ENCODE measurements around the gene GNG12.

GNG12 gene

GRCh38 chr1:67792741-67793458, 40.4 kb downstream of the GNG12 start:
- no peaks in the 10 kb centered on the region for H3K27me3 ChIP-seq (replicated peaks; ENCODE audit: control insufficient read depth, insufficient read depth, low read length)
- peak overlapping the region; percentile 52 for H3K4me3 ChIP-seq (ENCODE audit: low read length)
- H3K9me3 ChIP-seq (ENCODE audit: control insufficient read depth, low read length) = no peaks in the 10 kb centered on the region
- H3K36me3 ChIP-seq (ENCODE audit: control insufficient read depth, insufficient read depth, low read length, severe bottlenecking) = no peaks in the 10 kb centered on the region
- peaks cover 66% of the 10 kb centered on the region for H3K4me1 ChIP-seq (ENCODE audit: control insufficient read depth, insufficient read depth, low read length)
- peak overlapping the region; percentile 83 for H3K9ac ChIP-seq (ENCODE audit: low read length)
- peak; percentile 45 for DNase-seq (ENCODE audit: low read depth)

DNA sequence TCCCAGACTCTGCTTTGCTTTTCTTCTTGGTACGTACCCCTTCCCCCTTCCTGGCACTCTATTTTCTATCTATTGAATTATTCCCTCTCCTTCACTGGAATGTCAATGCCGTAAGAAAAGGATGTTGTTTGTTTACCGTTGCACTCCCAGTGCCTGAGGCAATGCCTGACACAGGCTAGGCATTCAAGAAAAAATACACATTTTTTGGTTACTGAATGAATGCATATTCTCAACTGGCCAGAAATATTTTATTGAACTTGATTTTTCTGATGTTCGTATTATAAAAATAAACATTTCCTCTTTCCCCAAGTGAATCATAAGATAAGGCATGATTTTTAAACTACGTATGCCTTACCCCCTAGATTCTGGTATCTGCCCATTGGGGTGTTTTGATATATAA, 41.2 kb downstream of the GNG12 start:
- Histone ChIP-seq H3K9me3 (ENCODE audit: control insufficient read depth, low read length) (no peaks in the 10 kb centered on the region), H3K4me3 (ENCODE audit: low read length) (peak overlapping the region; percentile 52), H3K27me3 (replicated peaks; ENCODE audit: control insufficient read depth, insufficient read depth, low read length) (no peaks in the 10 kb centered on the region), H3K9ac (ENCODE audit: low read length) (peak overlapping the region; percentile 83), H3K36me3 (ENCODE audit: control insufficient read depth, insufficient read depth, low read length, severe bottlenecking) (no peaks in the 10 kb centered on the region), H3K4me1 (ENCODE audit: control insufficient read depth, insufficient read depth, low read length) (peaks cover 74% of the 10 kb centered on the region)
- peak; percentile 94 for DNase-seq (ENCODE audit: low read depth)

- no peaks in the 10 kb centered on the region for H3K36me3 ChIP-seq (ENCODE audit: control insufficient read depth, insufficient read depth, low read length, severe bottlenecking)
- peak; percentile 86 for DNase-seq (ENCODE audit: low read depth)
- no peaks in the 10 kb centered on the region for H3K9me3 ChIP-seq (ENCODE audit: control insufficient read depth, low read length)
- H3K4me1 ChIP-seq (ENCODE audit: control insufficient read depth, insufficient read depth, low read length) = peaks cover 77% of the 10 kb centered on the region
- peak overlapping the region; percentile 83 for H3K9ac ChIP-seq (ENCODE audit: low read length)
- H3K27me3 ChIP-seq (replicated peaks; ENCODE audit: control insufficient read depth, insufficient read depth, low read length) = no peaks in the 10 kb centered on the region
- peak overlapping the region; percentile 52 for H3K4me3 ChIP-seq (ENCODE audit: low read length)
These were observed 41.6 kb downstream of the GNG12 start for GRCh38 chr1:67791686-67792085.

- Histone ChIP-seq H3K4me3 (ENCODE audit: low read length) (peak overlapping the region; percentile 47), H3K9me3 (ENCODE audit: control insufficient read depth, low read length) (no peaks in the 10 kb centered on the region), H3K27me3 (replicated peaks; ENCODE audit: control insufficient read depth, insufficient read depth, low read length) (no peaks in the 10 kb centered on the region), H3K9ac (ENCODE audit: low read length) (peak overlapping the region; percentile 50), H3K4me1 (ENCODE audit: control insufficient read depth, insufficient read depth, low read length) (peaks cover 80% of the 10 kb centered on the region), H3K36me3 (ENCODE audit: control insufficient read depth, insufficient read depth, low read length, severe bottlenecking) (no peaks in the 10 kb centered on the region)
- peak; percentile 50 for DNase-seq (ENCODE audit: low read depth)
These were observed 42.0 kb downstream of the GNG12 start for GRCh38 chr1:67791261-67791660.

- Histone ChIP-seq H3K9ac (ENCODE audit: low read length) (no peak overlapping the region), H3K4me1 (ENCODE audit: control insufficient read depth, insufficient read depth, low read length) (peaks cover 84% of the 10 kb centered on the region), H3K27me3 (replicated peaks; ENCODE audit: control insufficient read depth, insufficient read depth, low read length) (no peaks in the 10 kb centered on the region), H3K9me3 (ENCODE audit: control insufficient read depth, low read length) (no peaks in the 10 kb centered on the region), H3K4me3 (ENCODE audit: low read length) (no peak overlapping the region), H3K36me3 (ENCODE audit: control insufficient read depth, insufficient read depth, low read length, severe bottlenecking) (no peaks in the 10 kb centered on the region)
- DNase-seq (ENCODE audit: low read depth) = no peak
These were observed 43.0 kb downstream of the GNG12 start for GRCh38 chr1:67790201-67790692.

DNA sequence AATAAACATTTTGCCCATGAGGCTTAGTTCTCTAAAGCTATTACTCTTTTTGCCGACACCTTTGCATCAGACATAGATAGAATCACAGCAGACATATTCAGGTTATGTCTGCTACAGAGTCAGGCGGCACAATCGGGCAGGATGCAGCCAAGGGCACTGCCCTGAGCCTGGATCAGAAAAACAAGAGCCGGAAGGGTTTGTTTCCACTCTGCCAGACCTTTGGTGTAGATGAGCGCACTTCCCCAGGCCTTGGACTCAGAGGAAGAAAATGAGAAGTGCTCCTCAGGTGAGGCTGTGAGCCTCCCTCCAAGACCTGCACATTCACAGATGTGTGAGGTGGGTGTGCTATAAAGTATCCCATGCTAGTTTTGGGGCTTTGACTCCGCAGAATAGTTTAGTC, 43.7 kb downstream of the GNG12 start:
- Histone ChIP-seq H3K27me3 (replicated peaks; ENCODE audit: control insufficient read depth, insufficient read depth, low read length) (no peaks in the 10 kb centered on the region), H3K9ac (ENCODE audit: low read length) (no peak overlapping the region), H3K4me3 (ENCODE audit: low read length) (no peak overlapping the region), H3K4me1 (ENCODE audit: control insufficient read depth, insufficient read depth, low read length) (peaks cover 84% of the 10 kb centered on the region), H3K9me3 (ENCODE audit: control insufficient read depth, low read length) (no peaks in the 10 kb centered on the region), H3K36me3 (ENCODE audit: control insufficient read depth, insufficient read depth, low read length, severe bottlenecking) (no peaks in the 10 kb centered on the region)
- no peak for DNase-seq (ENCODE audit: low read depth)

- H3K4me1 ChIP-seq (ENCODE audit: control insufficient read depth, insufficient read depth, low read length) = peaks cover 78% of the 10 kb centered on the region
- DNase-seq (ENCODE audit: low read depth) = no peak
- H3K4me3 ChIP-seq (ENCODE audit: low read length) = no peak overlapping the region
- H3K9ac ChIP-seq (ENCODE audit: low read length) = no peak overlapping the region
- no peaks in the 10 kb centered on the region for H3K9me3 ChIP-seq (ENCODE audit: control insufficient read depth, low read length)
- H3K36me3 ChIP-seq (ENCODE audit: control insufficient read depth, insufficient read depth, low read length, severe bottlenecking) = no peaks in the 10 kb centered on the region
- no peaks in the 10 kb centered on the region for H3K27me3 ChIP-seq (replicated peaks; ENCODE audit: control insufficient read depth, insufficient read depth, low read length)
These were observed 44.4 kb downstream of the GNG12 start for GRCh38 chr1:67788904-67789303.

DNA sequence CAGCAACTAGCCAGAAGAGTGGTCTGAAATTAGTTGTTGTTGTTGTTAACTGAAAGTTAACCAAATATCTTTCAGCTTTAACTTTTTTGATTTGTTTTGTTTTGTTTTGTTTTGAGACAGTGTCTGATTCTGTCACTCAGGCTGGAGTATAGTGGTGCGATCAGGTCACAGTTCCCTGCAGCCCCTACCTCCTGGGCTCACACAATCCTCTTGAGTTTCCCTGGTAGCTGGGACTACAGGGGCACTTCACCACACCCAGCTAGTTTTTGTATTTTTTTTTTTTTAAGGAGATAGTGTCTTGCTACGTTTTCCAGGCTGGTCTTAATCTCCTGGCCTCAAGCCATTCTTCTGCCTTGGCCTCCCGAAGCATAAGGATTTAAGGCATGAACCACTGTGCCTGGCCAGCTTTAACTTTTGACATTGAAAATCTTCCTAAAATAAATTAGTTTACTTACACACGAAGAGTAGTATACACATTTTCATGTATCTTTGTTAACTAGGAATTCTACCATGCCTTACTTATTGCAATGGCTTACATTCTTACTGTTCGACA, 45.0 kb downstream of the GNG12 start:
- Histone ChIP-seq H3K27me3 (replicated peaks; ENCODE audit: control insufficient read depth, insufficient read depth, low read length) (no peaks in the 10 kb centered on the region), H3K36me3 (ENCODE audit: control insufficient read depth, insufficient read depth, low read length, severe bottlenecking) (no peaks in the 10 kb centered on the region), H3K4me3 (ENCODE audit: low read length) (no peak overlapping the region), H3K9me3 (ENCODE audit: control insufficient read depth, low read length) (no peaks in the 10 kb centered on the region), H3K4me1 (ENCODE audit: control insufficient read depth, insufficient read depth, low read length) (peaks cover 72% of the 10 kb centered on the region), H3K9ac (ENCODE audit: low read length) (no peak overlapping the region)
- DNase-seq (ENCODE audit: low read depth) = no peak

DNA sequence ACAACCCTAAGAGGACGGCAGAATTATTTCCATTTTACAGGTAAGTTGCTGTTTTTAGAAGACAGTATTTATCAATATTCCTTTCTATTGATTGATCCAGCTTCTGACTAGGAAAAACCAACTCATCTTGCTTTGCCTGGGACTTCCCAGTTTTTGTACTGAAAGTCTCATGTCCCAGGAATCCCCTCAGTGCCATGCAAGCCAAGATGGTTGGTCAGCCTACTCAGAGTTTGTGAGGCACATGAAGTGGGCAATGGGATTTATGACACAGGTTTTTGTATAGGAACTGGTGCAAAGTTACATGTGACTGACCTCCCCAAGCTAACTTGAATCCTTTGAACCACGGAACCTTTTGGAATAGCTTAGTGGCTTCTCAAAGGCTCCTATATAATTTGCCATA, 45.5 kb downstream of the GNG12 start:
- H3K4me3 ChIP-seq (ENCODE audit: low read length) = no peak overlapping the region
- peaks cover 66% of the 10 kb centered on the region for H3K4me1 ChIP-seq (ENCODE audit: control insufficient read depth, insufficient read depth, low read length)
- H3K9ac ChIP-seq (ENCODE audit: low read length) = no peak overlapping the region
- DNase-seq (ENCODE audit: low read depth) = peak; percentile 32
- H3K27me3 ChIP-seq (replicated peaks; ENCODE audit: control insufficient read depth, insufficient read depth, low read length) = no peaks in the 10 kb centered on the region
- H3K9me3 ChIP-seq (ENCODE audit: control insufficient read depth, low read length) = no peaks in the 10 kb centered on the region
- no peaks in the 10 kb centered on the region for H3K36me3 ChIP-seq (ENCODE audit: control insufficient read depth, insufficient read depth, low read length, severe bottlenecking)

DNA sequence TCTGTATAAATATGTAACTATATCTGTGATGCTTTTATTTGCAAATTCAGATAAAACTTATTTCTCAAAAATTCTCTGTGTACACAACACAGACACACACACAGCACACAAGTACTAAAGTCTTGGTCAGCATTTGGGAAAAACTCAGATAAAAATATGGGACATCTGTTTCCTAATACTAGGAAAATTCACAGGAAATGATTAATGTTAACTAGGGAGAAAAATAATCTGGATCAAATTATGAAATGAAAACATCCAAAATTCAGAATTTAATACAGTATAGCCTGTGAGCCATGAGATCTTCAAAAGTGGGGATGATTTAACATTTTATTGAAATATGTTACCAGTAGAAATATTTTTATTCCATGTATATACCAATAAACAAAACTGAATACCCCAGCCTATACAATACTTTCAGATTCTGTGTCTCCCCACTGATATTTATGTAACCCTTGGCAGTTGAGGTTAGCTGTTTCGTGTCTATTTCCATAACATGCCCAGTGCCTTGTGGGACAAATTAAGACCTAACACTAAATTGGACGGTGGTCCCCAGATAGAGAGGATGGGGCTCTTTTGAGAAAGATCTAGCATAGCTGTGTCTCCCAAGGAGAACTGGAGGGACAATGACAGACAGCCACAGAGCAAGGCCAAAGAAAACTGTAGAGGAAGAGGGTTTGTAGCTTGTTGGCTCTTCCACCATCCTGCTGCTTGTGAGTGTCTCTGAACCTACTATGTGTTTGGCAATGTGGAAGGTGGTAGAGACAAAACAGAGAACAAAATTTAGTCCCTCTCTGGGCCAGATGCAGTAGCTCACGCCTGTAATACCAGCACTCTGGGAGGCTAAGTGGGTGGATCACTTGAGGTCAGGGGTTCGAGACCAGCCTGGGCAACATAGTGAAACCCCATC, 47.2 kb downstream of the GNG12 start:
- no peaks in the 10 kb centered on the region for H3K27me3 ChIP-seq (replicated peaks; ENCODE audit: control insufficient read depth, insufficient read depth, low read length)
- no peaks in the 10 kb centered on the region for H3K36me3 ChIP-seq (ENCODE audit: control insufficient read depth, insufficient read depth, low read length, severe bottlenecking)
- H3K9ac ChIP-seq (ENCODE audit: low read length) = peak overlapping the region; percentile 1
- peaks cover 51% of the 10 kb centered on the region for H3K4me1 ChIP-seq (ENCODE audit: control insufficient read depth, insufficient read depth, low read length)
- DNase-seq (ENCODE audit: low read depth) = no peak
- H3K4me3 ChIP-seq (ENCODE audit: low read length) = no peak overlapping the region
- H3K9me3 ChIP-seq (ENCODE audit: control insufficient read depth, low read length) = no peaks in the 10 kb centered on the region

DNA sequence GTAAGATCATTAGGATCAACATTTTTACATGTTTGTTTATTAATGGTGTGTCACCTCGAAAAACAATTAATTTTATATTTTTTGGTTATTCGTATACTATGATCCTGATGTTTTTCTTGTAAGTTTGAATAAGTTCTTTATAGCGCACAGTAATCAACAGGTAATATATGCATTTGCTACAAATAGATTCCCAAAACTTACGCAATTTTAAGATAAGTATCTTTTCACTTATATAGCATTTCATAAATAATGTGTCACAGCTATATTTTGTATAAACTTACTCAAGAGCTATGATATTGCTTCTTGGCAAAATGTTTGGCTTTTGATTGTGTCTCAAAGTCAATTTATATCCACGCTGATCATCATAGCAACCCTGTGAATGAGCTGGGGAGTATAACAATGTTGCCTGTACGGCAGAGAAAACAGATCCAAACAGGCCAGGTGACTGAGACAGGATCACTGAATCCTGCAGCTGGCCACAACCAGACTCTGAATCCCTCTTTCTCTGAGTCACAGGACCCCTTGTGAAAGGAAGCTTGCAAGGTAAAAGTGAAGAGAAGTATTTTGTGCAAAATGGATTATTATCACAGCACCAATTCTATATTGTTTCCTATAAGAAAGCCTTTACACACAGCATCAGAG, 48.6 kb downstream of the GNG12 start:
- Histone ChIP-seq H3K4me3 (ENCODE audit: low read length) (no peak overlapping the region), H3K4me1 (ENCODE audit: control insufficient read depth, insufficient read depth, low read length) (peaks cover 55% of the 10 kb centered on the region), H3K27me3 (replicated peaks; ENCODE audit: control insufficient read depth, insufficient read depth, low read length) (no peaks in the 10 kb centered on the region), H3K36me3 (ENCODE audit: control insufficient read depth, insufficient read depth, low read length, severe bottlenecking) (no peaks in the 10 kb centered on the region), H3K9ac (ENCODE audit: low read length) (no peak overlapping the region), H3K9me3 (ENCODE audit: control insufficient read depth, low read length) (no peaks in the 10 kb centered on the region)
- no peak for DNase-seq (ENCODE audit: low read depth)
